Rectal smooth muscle tissue (tissue), 1 donor: ENCODE results near the gene TBP.
"Not testable (repeated sequence)": the region's sequence is repeated elsewhere in the genome, so short reads cannot be mapped to it uniquely, and the experiment has no call there.

Experiments used
- H3K27ac ChIP-seq: one replicate; pipeline ENCODE4 v1.7.0; 2013; ENCODE audit warnings: low read depth, low read length, inconsistent platforms
- H3K27me3 ChIP-seq: one replicate; pipeline ENCODE4 v1.7.0; 2013; ENCODE audit warnings: low read length; ENCODE audit not compliant: control insufficient read depth, insufficient read depth
- H3K36me3 ChIP-seq: one replicate; pipeline ENCODE4 v1.7.0; 2013; ENCODE audit warnings: low read length; ENCODE audit not compliant: control insufficient read depth, insufficient read depth
- H3K4me1 ChIP-seq: one replicate; pipeline ENCODE4 v1.7.0; 2013; ENCODE audit warnings: low read length; ENCODE audit not compliant: control insufficient read depth, insufficient read depth
- H3K4me3 ChIP-seq: one replicate; pipeline ENCODE4 v1.7.0; 2013; ENCODE audit warnings: low read length
- H3K9ac ChIP-seq: one replicate; pipeline ENCODE4 v1.7.0; 2013; ENCODE audit warnings: low read length

The TBP gene

DNA sequence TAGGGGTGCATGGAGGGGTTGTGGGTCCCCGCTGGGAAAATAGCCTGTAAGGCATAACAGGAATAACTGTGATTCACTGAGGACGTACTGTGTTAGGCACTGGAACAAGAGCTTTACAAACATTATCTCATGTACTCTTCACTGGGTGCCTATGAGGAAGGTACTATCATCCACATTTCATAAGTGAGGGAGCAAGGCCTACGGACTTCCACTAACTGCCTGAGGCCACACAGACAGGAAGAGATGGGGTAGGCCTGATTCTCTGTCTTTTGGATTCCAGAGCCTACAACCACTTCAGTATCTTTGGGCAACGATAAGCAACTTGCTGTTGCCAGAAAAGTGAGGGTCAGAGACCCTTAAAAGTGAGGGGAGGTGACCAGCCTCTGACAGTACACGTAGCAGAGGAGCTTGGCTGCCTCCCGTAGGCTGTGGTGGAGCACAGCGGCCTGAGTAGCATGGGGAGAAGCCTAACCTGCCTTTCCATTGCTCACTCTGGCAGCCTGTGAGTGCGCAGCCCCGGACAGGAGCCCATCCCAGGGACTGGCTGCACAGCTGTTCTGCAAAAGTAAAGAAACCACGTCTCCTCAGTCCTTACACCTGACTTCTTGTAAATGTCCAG is 31.5 kb upstream of the TBP start:
- Histone ChIP-seq H3K4me1 (no peaks in the 10 kb centered on the region), H3K36me3 (no peaks in the 10 kb centered on the region), H3K27me3 (no peaks in the 10 kb centered on the region), H3K27ac (no peak overlapping the region), H3K9ac (no peak overlapping the region), H3K4me3 (no peak overlapping the region)

DNA sequence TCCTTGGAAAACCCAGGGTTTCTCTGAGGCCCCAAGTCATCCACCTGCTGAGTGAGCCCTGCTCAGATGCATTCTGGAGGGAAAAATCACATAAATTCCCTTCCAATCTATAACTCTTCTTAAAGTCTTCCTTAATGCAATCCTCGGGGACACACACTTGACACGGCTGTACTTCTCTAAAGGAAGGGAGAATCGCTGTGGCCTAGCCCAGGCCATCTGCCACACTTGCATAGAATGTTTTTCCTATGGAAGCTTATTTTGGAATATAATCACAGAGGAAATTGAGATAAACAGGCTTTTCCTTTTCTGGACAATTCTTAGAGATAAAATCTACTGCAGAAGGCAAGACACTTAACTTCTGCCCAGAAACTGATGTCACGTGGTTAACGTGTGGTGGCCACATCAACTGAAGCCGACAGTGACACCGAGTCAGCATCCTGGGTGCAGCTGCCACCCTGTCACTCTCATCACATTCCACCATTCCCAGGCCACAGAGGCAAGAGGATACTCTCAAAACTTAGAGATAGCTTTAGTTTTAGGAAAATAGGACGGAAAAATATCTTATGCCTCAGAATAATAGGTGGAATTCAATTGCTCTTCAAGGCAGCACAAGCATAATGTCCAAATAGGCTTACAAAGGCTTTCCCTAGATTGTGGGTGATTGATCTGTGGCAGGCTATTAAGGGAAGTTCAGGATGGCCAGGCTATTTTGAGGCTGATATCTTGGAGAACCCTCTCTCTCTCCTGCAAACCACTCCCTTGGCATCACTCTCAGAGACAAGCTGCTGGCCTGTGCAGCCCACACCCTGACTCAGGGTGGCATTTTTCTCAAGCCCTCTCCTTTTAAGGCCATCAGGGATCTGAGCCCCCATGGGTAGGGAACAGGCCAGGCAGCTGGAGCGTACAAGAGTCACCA is 30.7 kb upstream of the TBP start:
- Histone ChIP-seq H3K4me3 (no peak overlapping the region), H3K9ac (no peak overlapping the region), H3K4me1 (no peaks in the 10 kb centered on the region), H3K27me3 (no peaks in the 10 kb centered on the region), H3K27ac (no peak overlapping the region), H3K36me3 (no peaks in the 10 kb centered on the region)

DNA sequence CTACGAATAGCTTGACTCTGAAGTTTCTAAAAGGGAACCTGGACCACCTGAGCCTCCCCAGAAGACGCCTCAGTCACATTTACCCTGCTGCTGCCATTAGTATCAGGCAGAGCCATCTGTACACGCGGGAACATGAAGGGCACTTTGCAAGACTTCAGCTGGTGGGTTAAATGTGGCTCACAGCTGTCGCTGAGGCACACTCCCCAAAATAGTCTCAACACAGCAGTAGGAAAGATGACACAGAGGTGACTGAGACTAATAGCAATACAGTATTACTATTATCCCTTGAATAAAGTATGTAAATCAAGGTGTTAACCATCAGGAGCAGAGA is 30.0 kb upstream of the TBP start:
- no peak overlapping the region for H3K27ac ChIP-seq
- H3K4me1 ChIP-seq = no peaks in the 10 kb centered on the region
- no peak overlapping the region for H3K9ac ChIP-seq
- H3K27me3 ChIP-seq = no peaks in the 10 kb centered on the region
- H3K36me3 ChIP-seq = no peaks in the 10 kb centered on the region
- no peak overlapping the region for H3K4me3 ChIP-seq

DNA sequence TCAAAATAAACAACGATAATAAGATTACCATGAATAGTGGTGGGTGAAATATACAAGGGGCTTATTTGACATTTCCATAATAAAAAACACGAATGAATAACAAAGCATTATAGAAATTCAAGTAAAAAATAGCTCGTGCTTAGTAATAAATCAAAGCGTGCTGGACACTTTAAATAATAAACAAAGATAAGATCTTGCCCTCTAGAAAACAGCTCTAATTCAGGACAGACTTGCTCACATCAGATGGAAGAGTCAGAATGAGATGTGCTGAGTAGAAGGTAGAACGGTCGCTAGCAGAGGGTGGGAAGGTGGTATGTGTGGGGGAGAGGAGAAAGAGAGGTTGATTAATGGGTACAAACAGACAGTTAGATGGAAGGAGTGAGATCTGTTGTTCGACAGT is 28.4 kb upstream of the TBP start:
- Histone ChIP-seq H3K4me1 (no peaks in the 10 kb centered on the region), H3K9ac (no peak overlapping the region), H3K36me3 (no peaks in the 10 kb centered on the region), H3K4me3 (no peak overlapping the region), H3K27ac (no peak overlapping the region), H3K27me3 (no peaks in the 10 kb centered on the region)

DNA sequence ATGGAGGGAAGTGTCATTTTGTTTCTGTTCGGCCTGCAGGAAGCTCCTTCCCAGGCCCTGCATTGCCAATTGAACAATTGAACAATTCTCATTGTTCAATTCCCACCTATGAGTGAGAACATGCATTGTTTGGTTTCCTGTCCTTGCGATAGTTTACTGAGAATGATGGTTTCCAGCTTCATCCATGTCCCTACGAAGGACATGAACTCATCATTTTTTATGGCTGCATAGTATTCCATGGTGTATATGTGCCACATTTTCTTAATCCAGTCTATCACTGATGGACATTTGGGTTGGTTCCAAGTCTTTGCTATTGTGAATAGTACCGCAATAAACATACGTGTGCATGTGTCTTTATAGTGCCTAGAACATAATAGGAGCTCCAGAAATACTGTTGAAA is 26.2 kb upstream of the TBP start:
- not testable (repeated sequence) for H3K27me3 ChIP-seq, H3K4me1 ChIP-seq, H3K36me3 ChIP-seq, H3K4me3 ChIP-seq, H3K9ac ChIP-seq, H3K27ac ChIP-seq

DNA sequence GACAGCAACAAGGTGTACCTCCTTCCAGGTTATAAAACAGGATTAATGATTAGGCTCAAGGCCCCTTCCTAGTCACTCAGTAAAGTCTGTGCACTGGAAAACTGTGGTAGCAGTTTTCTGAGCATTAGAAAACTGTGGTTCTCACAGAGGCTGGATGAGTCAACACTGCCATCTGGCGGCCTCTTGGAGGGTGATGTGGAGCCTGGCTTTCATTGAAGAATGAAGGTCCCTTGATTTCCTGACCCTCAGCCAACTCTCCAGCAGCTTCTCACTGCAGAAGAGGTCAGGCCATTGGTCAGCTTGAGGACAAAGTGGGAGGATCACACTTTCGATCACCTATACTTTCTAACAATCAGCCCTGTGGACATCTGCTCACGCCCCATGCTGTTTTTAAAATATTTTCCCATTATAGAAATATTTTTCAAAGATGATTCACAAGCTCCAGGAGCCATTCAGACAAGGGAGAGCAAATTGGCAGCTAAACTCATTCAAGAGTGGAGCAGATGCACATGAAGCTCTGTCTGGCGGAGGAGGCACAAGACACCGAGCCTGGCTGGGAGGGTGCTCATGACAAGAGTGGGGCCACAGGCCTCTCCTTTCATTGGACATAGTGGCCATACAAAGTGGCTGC is 24.2 kb upstream of the TBP start:
- Histone ChIP-seq H3K27ac (no peak overlapping the region), H3K27me3 (no peaks in the 10 kb centered on the region), H3K36me3 (peaks cover 5% of the 10 kb centered on the region), H3K4me3 (no peak overlapping the region), H3K4me1 (no peaks in the 10 kb centered on the region), H3K9ac (no peak overlapping the region)

DNA sequence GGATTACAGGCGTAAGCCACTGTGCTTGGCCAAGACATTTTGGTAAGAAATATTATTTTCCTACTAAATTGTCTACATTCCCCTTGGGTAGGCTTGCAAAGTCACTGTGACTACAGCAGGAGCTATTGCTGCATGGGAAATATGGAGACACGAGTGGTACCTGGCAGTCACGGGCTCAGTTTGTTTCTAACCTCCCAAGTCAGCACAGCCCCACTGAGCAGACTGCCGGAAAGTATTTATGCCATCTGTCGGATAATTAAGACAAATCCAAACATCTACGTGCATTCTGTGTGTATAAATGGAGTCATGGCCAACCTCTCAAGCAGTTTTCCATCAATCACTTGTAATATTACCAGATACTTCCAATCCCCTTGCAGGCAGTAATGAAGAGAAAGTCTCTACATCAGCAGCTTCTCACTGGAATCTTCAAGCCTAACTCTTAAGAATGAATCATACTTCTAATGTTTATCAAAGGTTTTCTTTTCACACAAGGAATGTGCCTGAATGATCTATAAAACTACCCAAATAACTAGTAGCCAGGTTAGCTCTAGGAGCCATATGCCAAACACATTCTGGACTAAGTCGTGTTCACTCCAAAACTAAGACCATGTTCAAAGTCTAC is 21.2 kb upstream of the TBP start:
- H3K27me3 ChIP-seq = no peaks in the 10 kb centered on the region
- H3K27ac ChIP-seq = no peak overlapping the region
- no peak overlapping the region for H3K9ac ChIP-seq
- H3K36me3 ChIP-seq = peaks cover 21% of the 10 kb centered on the region
- H3K4me3 ChIP-seq = no peak overlapping the region
- H3K4me1 ChIP-seq = no peaks in the 10 kb centered on the region

DNA sequence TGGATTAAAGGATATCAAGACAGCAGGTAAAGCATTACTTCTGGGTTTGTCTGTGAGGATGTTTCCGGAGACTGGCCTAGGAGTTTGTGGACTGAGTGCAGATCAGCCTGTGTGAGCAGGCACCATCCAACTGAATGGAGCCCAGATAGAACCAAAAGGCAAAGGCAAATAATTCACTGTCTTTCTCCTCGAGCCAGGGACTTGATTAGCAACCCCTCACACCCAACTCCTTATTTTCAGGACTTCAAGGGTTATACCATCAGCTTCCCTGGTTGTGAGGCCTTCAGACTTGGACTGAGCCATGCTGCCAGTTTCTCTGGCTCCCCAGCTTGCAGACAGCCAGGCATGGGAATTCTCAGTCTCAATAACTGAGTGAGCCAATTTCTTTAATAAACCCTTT is 20.4 kb upstream of the TBP start:
- Histone ChIP-seq H3K4me3 (no peak overlapping the region), H3K36me3 (peaks cover 23% of the 10 kb centered on the region), H3K27me3 (no peaks in the 10 kb centered on the region), H3K9ac (no peak overlapping the region), H3K27ac (no peak overlapping the region), H3K4me1 (no peaks in the 10 kb centered on the region)

DNA sequence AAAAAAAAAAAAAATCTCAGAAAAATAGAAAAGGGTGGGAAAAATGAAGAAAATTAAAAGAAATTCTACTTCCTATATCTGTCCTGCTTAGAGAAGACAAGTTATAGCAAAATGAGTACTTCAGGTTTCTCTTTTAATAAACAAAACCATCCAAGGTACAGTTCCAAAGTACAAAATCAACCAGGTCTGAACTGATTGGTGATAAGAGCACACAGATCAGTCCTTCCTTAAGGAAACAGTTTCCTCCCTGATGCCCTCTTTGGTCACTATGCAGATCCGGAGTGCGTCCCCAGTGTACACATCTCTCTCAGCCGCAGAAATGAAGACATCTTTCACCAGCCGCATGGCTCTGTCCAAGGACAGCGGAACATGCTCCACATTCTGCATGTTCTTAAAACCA is 19.2 kb upstream of the TBP start:
- Histone ChIP-seq H3K36me3 (peaks cover 24% of the 10 kb centered on the region), H3K4me3 (no peak overlapping the region), H3K27ac (no peak overlapping the region), H3K4me1 (no peaks in the 10 kb centered on the region), H3K9ac (no peak overlapping the region), H3K27me3 (no peaks in the 10 kb centered on the region)

DNA sequence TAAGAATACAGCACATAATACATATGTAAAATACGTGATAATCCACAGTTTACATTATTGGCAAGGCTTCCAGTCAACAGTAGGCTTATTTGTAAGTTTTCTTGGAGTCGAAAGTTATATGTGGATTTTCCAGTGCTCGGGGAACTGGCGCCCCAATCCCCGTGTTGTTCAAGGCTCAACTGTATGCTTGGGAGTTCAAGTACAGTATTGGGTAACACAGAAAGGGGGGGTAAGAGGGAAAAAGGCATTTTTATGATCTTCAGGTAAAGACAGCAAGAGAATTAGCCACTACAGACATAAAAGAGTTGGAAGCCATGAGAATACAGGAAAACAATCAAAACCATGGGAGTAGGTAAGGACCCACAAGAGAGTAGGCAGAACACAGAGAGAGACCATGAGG is 17.5 kb upstream of the TBP start:
- no peak overlapping the region for H3K4me3 ChIP-seq
- no peak overlapping the region for H3K9ac ChIP-seq
- no peaks in the 10 kb centered on the region for H3K4me1 ChIP-seq
- H3K27me3 ChIP-seq = no peaks in the 10 kb centered on the region
- H3K27ac ChIP-seq = no peak overlapping the region
- peaks cover 28% of the 10 kb centered on the region for H3K36me3 ChIP-seq

DNA sequence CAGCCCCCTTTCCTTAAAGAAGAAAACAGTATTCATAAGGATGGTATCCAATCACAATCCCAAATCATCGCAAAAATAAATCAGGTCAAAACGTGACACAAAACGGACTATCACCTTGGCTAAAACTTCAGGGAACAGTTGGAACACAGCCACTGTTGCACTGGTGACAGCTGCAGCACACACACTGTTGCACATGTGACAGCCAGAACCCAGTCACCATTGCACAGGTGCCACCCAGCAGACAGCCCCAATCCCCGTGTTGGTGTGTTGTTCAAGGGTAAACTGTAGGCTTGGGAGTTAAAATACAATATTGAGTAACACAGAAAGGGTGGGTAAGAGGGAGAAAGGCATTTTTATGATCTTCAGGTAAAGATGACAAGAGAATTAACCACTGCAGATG is 16.8 kb upstream of the TBP start:
- Histone ChIP-seq H3K27me3 (no peaks in the 10 kb centered on the region), H3K9ac (no peak overlapping the region), H3K4me1 (no peaks in the 10 kb centered on the region), H3K4me3 (no peak overlapping the region), H3K27ac (no peak overlapping the region), H3K36me3 (peaks cover 32% of the 10 kb centered on the region)

DNA sequence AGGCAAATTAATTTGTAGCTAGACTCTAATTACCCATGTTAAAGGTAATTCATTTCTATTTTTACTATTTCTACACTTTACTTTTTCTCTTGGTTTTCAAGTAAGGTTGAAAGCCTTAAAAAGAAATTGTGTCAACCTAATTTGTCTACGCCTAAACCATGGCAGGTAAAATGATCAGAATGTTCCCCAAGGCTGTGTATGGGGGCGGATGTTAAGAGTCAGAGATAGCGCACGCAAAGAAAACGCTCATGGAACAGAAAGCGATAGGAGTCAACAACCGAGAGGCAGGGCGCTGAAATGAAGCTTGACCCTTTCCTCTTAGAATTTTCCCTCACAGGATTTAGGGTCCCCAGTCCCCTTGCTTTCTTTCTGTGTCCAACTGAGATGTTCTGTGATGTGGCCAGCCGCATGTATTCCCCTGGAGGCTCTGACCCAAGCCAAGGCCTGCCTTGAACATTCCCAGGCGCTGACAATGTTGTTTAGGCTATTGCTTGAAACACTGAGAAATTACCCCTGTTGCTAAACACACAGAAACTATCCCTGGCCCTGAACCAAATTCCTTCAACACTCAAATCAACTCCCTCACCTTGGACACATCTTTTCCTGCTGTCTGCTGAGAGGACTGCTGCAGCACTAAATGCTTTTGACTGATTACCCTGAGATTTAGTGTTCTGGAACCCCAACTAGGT is 12.0 kb upstream of the TBP start:
- no peaks in the 10 kb centered on the region for H3K4me1 ChIP-seq
- H3K9ac ChIP-seq = no peak overlapping the region
- no peak overlapping the region for H3K4me3 ChIP-seq
- H3K27me3 ChIP-seq = no peaks in the 10 kb centered on the region
- H3K27ac ChIP-seq = no peak overlapping the region
- peaks cover 41% of the 10 kb centered on the region for H3K36me3 ChIP-seq
